KMS-11 (cell line): ENCODE data around the gene S100A7.

Experiments
- H2AFZ ChIP-seq: fragments of 200-600 bp; sonication (generic); 2 replicates; pipeline ENCODE4 v1.6.1; 2016; ENCODE audit warnings: antibody characterized with exemption, mixed run types, low read depth
- H3K27ac ChIP-seq: fragments of 200-600 bp; sonication (generic); 2 replicates; pipeline ENCODE4 v1.6.1; 2016; ENCODE audit warnings: mild to moderate bottlenecking, mixed run types
- H3K27me3 ChIP-seq: fragments of 200-600 bp; sonication (generic); 2 replicates; pipeline ENCODE4 v1.6.1; 2017; ENCODE audit warnings: mild to moderate bottlenecking, low read depth, mixed run types, moderate library complexity; ENCODE audit not compliant: insufficient read depth
- H3K36me3 ChIP-seq: fragments of 200-600 bp; sonication (generic); 2 replicates; pipeline ENCODE4 v1.6.1; 2017; ENCODE audit warnings: mild to moderate bottlenecking, mixed run types; ENCODE audit not compliant: insufficient read depth
- H3K4me1 ChIP-seq: fragments of 200-600 bp; sonication (generic); 2 replicates; pipeline ENCODE4 v1.6.1; 2016; ENCODE audit warnings: mild to moderate bottlenecking, low read depth, mixed run types; ENCODE audit not compliant: poor library complexity, severe bottlenecking
- H3K4me2 ChIP-seq: fragments of 200-600 bp; sonication (generic); 2 replicates; pipeline ENCODE4 v1.7.0; 2016; ENCODE audit warnings: mild to moderate bottlenecking, mixed run types
- H3K4me3 ChIP-seq: fragments of 200-600 bp; sonication (generic); IDR thresholded peaks from 2 replicates; pipeline ENCODE4 v1.6.1; 2017; ENCODE audit warnings: low read depth, low read length, mixed read lengths; ENCODE audit not compliant: insufficient read depth
- H3K79me2 ChIP-seq: fragments of 200-600 bp; sonication (generic); 2 replicates; pipeline ENCODE4 v1.6.1; 2016; ENCODE audit warnings: low read depth, mixed run types; ENCODE audit not compliant: insufficient read depth
- H3K9ac ChIP-seq: fragments of 200-600 bp; sonication (generic); 2 replicates; pipeline ENCODE4 v1.6.1; 2016; ENCODE audit warnings: mild to moderate bottlenecking, mixed run types
- H4K20me1 ChIP-seq: fragments of 200-600 bp; sonication (generic); 2 replicates; pipeline ENCODE4 v1.6.1; 2016; ENCODE audit warnings: mild to moderate bottlenecking, mixed run types; ENCODE audit not compliant: insufficient read depth
- CTCF ChIP-seq: fragments of 200-600 bp; sonication (generic); conservative IDR thresholded peaks from 2 replicates; pipeline ENCODE4 v1.6.1; 2017; ENCODE audit warnings: low read depth, mild to moderate bottlenecking, antibody characterized with exemption, low read length, moderate library complexity, mixed read lengths

Gene S100A7

GRCh38 chr1:153439273-153439672 is 21.2 kb downstream of the S100A7 start:
- Histone ChIP-seq H3K4me3 (no peak overlapping the region), H4K20me1 (no peaks in the 10 kb centered on the region), H3K4me2 (no peak overlapping the region), H3K27ac (no peak overlapping the region), H3K27me3 (no peaks in the 10 kb centered on the region), H3K4me1 (no peaks in the 10 kb centered on the region), H3K79me2 (no peaks in the 10 kb centered on the region), H2AFZ (no peak overlapping the region), H3K36me3 (no peaks in the 10 kb centered on the region), H3K9ac (no peak overlapping the region)
- no peak for TF ChIP-seq CTCF

- Histone ChIP-seq H4K20me1 (no peaks in the 10 kb centered on the region), H3K36me3 (no peaks in the 10 kb centered on the region), H3K9ac (no peak overlapping the region), H3K4me3 (no peak overlapping the region), H2AFZ (no peak overlapping the region), H3K4me1 (no peaks in the 10 kb centered on the region), H3K4me2 (no peak overlapping the region), H3K79me2 (no peaks in the 10 kb centered on the region), H3K27me3 (no peaks in the 10 kb centered on the region), H3K27ac (no peak overlapping the region)
- TF ChIP-seq CTCF, result no peak
Measured at GRCh38 chr1:153438599-153438998, 21.9 kb downstream of the S100A7 start.

GRCh38 chr1:153437236-153437635 is 23.2 kb downstream of the S100A7 start:
- Histone ChIP-seq H4K20me1 (no peaks in the 10 kb centered on the region), H3K27me3 (no peaks in the 10 kb centered on the region), H3K4me3 (no peak overlapping the region), H3K9ac (no peak overlapping the region), H3K79me2 (no peaks in the 10 kb centered on the region), H3K36me3 (no peaks in the 10 kb centered on the region), H3K4me1 (no peaks in the 10 kb centered on the region), H3K27ac (no peak overlapping the region), H3K4me2 (no peak overlapping the region), H2AFZ (no peak overlapping the region)
- TF ChIP-seq CTCF, result no peak

- no peaks in the 10 kb centered on the region for H3K27me3 ChIP-seq
- H3K4me1 ChIP-seq, result no peaks in the 10 kb centered on the region
- H3K4me3 ChIP-seq, result no peak overlapping the region
- no peak overlapping the region for H3K27ac ChIP-seq
- no peaks in the 10 kb centered on the region for H4K20me1 ChIP-seq
- no peaks in the 10 kb centered on the region for H3K79me2 ChIP-seq
- H3K9ac ChIP-seq, result no peak overlapping the region
- H3K4me2 ChIP-seq, result no peak overlapping the region
- no peaks in the 10 kb centered on the region for H3K36me3 ChIP-seq
- H2AFZ ChIP-seq, result no peak overlapping the region
- no peak for TF ChIP-seq CTCF
Measured at GRCh38 chr1:153434746-153435455, 25.6 kb downstream of the S100A7 start.
